ENCODE measurements around the gene NANOS2. TPM values are rescaled to one million over a fixed set of nuclear protein-coding genes. Genes with fewer than 3 reads are reported as not detected.
A peak's percentile ranks its signal among the peaks of the same experiment; 100 is the strongest.

NANOS2 gene
- total and polyA plus RNA-seq, 9 of the 15 experiments (the other 6 are each of a cell fraction or from before 2014, with no cell fraction given): not detected

GRCh38 chr19:45934551-45935230 is 20.1 kb upstream of the NANOS2 start:
- ChIA-PET POLR2A (no interaction called here), CTCF (ENCODE audit: low intra/inter-chr PET ratio) (no interaction called here)
- Histone ChIP-seq H3K9me3 (replicated peaks; ENCODE audit: control insufficient read depth, insufficient read depth, low read depth, low read length) (no peaks in the 10 kb centered on the region), H3K79me2 (ENCODE audit: control insufficient read depth, insufficient read depth, low read length) (no peaks in the 10 kb centered on the region), H3K27me3 (ENCODE audit: control insufficient read depth in 2 of 2, insufficient read depth in 2 of 2, low read length in 2 of 2) (peaks cover 16 to 49% of the 10 kb centered on the region in 2 experiments; a peak in 4 of 5 replicates), H2AFZ (ENCODE audit: low read depth, low read length) (no peak overlapping the region), H3K27ac (ENCODE audit: extremely low read depth, low read depth, low read length) (no peak overlapping the region), H3K9me1 (ENCODE audit: control insufficient read depth, insufficient read depth, low read length) (no peaks in the 10 kb centered on the region), H3K9ac (ENCODE audit: insufficient read depth in 1 of 2, low read depth in 2 of 2, low read length in 2 of 2) (no peak overlapping the region), H3K4me2 (ENCODE audit: insufficient read depth, low read length) (no peak overlapping the region), H4K20me1 (replicated peaks; ENCODE audit: control insufficient read depth, insufficient read depth, low read length) (no peaks in the 10 kb centered on the region; the same call in 1 of the 2 replicates), H3K4me3 (no peak overlapping the region), H3K36me3 (ENCODE audit: control insufficient read depth, insufficient read depth, low read length) (no peaks in the 10 kb centered on the region), H3K4me1 (replicated peaks in 1 of 2; ENCODE audit: control insufficient read depth in 2 of 2, insufficient read depth in 2 of 2, low read length in 2 of 2) (peaks cover 0 to 11% of the 10 kb centered on the region in 2 experiments; a peak in 3 of 5 replicates)
- in situ Hi-C loops (cut with MboI) (no loop called here), intact Hi-C loops (cut with micrococcal nuclease) (no loop called here)
- BruUV-seq (replicated peaks): no TSS peak
- WGBS (ENCODE audit: insufficient coverage, low coverage, missing lambda C conversion rate): 0% methylated on average over 16 of the region's 19 CpGs
- peak; percentile 78 for ATAC-seq
- TF ChIP-seq SP1 (CRISPR knock-in tag; IDR thresholded peaks at IDR 0.05) (peak; percentile 62; the same call in 1 of the 2 replicates), SREBF2 (CRISPR knock-in tag; IDR thresholded peaks at IDR 0.05) (no peak), NFYB (IDR thresholded peaks at IDR 0.05; ENCODE audit: extremely low read depth, insufficient read length) (no peak), RAD21 (CRISPR knock-in tag; conservative IDR thresholded peaks at IDR 0.05 in 1 of 2, IDR thresholded peaks at IDR 0.05 in 1 of 2) (no peak), FOXA3 (CRISPR knock-in tag; conservative IDR thresholded peaks at IDR 0.05 in 1 of 2, IDR thresholded peaks at IDR 0.05 in 1 of 2) (no peak), DMBX1 (CRISPR knock-in tag; IDR thresholded peaks at IDR 0.05; ENCODE audit: borderline replicate concordance) (no peak), VEZF1 (CRISPR knock-in tag; IDR thresholded peaks at IDR 0.05) (peak; percentile 41), ZNF639 (CRISPR knock-in tag; conservative IDR thresholded peaks at IDR 0.05 in 1 of 2, IDR thresholded peaks at IDR 0.05 in 1 of 2) (no peak), BRCA1 (IDR thresholded peaks at IDR 0.05) (no peak), BRCA1 (CRISPR knock-in tag; IDR thresholded peaks at IDR 0.05) (no peak), ZFP91 (CRISPR knock-in tag; IDR thresholded peaks at IDR 0.05) (peak; percentile 90), ZNF253 (CRISPR knock-in tag; conservative IDR thresholded peaks at IDR 0.05) (no peak), RBM22 (IDR thresholded peaks at IDR 0.05; ENCODE audit: low read depth, low read length, poor library complexity, severe bottlenecking) (no peak)
- DNase-seq (ENCODE audit: extremely low read depth in 1 of 4, low spot score in 3 of 4): peak; percentile 35 to 75 (median 60)
- no peak for FAIRE-seq

Data from K562 (cell line).